Esophagus squamous epithelium (tissue), 5 donors: ENCODE results near the gene MTCL1. TPM values are rescaled to one million over a fixed set of nuclear protein-coding genes. Genes with fewer than 3 reads are reported as not detected.

ENCODE experiments used
- DNase-seq: peaks from one replicate; lab custom pipeline; 2025; lab: John Stamatoyannopoulos, UW
- H3K27ac ChIP-seq, 4 donors: fragments of 200-600 bp; sonication (generic); one replicate each; pipeline ENCODE4 v1.5.1; 2016 to 2019; ENCODE audit warnings: mild to moderate bottlenecking in 1 of 4
- H3K27me3 ChIP-seq, 4 donors: fragments of 200-600 bp; sonication (generic); 1 replicate in 3 of 4; 2 replicates in 1 of 4; pipeline versions ENCODE4 v1.5.1 to v1.6.0; 2017 to 2021; ENCODE audit warnings: antibody characterized with exemption in 1 of 4
- H3K36me3 ChIP-seq, 3 donors: fragments of 200-600 bp; sonication (generic); one replicate each; pipeline ENCODE4 v1.5.1; 2016 to 2019
- H3K4me1 ChIP-seq, 3 donors: fragments of 200-600 bp; sonication (generic); one replicate each; pipeline ENCODE4 v1.5.1; 2017 to 2019
- H3K4me3 ChIP-seq, 4 donors: fragments of 200-600 bp; sonication (generic); 1 replicate in 3 of 4; 2 replicates in 1 of 4; pipeline ENCODE4 v1.5.1; 2016 to 2019; ENCODE audit warnings: mild to moderate bottlenecking in 2 of 4, moderate library complexity in 1 of 4
- H3K9me3 ChIP-seq, 3 donors: fragments of 200-600 bp; sonication (generic); one replicate each; pipeline ENCODE4 v1.5.1; 2016 to 2019
- POLR2A ChIP-seq, 4 donors: fragments of 450-650 bp; IDR thresholded peaks; one replicate each; pipeline ENCODE4 v1.6.1; 2017; ENCODE audit warnings: antibody characterized with exemption in 4 of 4, mild to moderate bottlenecking in 4 of 4, moderate library complexity in 3 of 4
- WGBS, 2 donors: methylation state at CpG; one replicate each; pipeline ENCODE4 v1.1.5; 2018; 5-methylcytosine and 5-hydroxymethylcytosine counted together
- intact Hi-C: fragments of 100-400 bp; cut with DNase I; formaldehyde crosslinking; loops from one replicate; pipeline ENCODE4 v1.15.0; 2022
- total RNA-seq, 4 donors: library from RNA; depleted of rRNA; stranded (reverse); fragments of >200 nt; gene quantifications; one replicate each; pipeline ENCODE4 v1.1.0, GENCODE V29; 2016
- TF ChIP-seq, protein P1 (sequence below), 6 experiments: fragments of 450-650 bp in 4 of 6; fragments of 200-600 bp in 2 of 6; sonication (generic) in 2 of 6; IDR thresholded peaks; one replicate each; pipeline ENCODE4 v1.5.1; 2016 to 2019; ENCODE audit warnings: antibody characterized with exemption in 6 of 6, mild to moderate bottlenecking in 4 of 6, moderate library complexity in 4 of 6
- donor health status: DM: yes; HTN: yes; CAD: no.

The MTCL1 gene
- total RNA-seq, 4 donors from 2014 or later = 6.5 to 16.4 (median 7.9) TPM

DNA sequence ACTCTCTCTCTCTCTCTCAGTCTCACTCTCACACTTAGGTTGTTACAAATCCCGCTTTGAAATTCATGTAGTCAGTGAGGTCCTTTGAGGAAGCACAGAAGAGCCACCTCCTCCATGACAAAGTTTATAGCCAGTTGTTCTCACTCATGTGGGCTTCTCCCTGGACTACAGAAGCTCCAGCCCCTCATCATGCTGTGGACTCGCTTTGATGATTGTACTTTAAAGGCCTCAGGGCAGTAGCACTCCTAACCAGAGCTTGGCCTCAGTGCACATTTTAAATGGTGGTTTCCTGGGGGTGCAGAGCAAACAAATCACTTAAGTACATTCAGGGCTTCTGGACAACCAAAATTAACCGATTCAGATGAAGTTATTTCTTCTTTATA, 115.7 kb downstream of the MTCL1 start:
- H3K9me3 ChIP-seq = no peaks in the 10 kb centered on the region
- TF ChIP-seq, protein P1, sequence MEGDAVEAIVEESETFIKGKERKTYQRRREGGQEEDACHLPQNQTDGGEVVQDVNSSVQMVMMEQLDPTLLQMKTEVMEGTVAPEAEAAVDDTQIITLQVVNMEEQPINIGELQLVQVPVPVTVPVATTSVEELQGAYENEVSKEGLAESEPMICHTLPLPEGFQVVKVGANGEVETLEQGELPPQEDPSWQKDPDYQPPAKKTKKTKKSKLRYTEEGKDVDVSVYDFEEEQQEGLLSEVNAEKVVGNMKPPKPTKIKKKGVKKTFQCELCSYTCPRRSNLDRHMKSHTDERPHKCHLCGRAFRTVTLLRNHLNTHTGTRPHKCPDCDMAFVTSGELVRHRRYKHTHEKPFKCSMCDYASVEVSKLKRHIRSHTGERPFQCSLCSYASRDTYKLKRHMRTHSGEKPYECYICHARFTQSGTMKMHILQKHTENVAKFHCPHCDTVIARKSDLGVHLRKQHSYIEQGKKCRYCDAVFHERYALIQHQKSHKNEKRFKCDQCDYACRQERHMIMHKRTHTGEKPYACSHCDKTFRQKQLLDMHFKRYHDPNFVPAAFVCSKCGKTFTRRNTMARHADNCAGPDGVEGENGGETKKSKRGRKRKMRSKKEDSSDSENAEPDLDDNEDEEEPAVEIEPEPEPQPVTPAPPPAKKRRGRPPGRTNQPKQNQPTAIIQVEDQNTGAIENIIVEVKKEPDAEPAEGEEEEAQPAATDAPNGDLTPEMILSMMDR (IDR thresholded peaks at IDR 0.05) = no peak
- no peak for TF ChIP-seq POLR2A (IDR thresholded peaks at IDR 0.05)
- no peak for DNase-seq
- intact Hi-C loops = no loop called here
- peaks cover 0 to 40% (median 0%) of the 10 kb centered on the region in 3 donors for H3K36me3 ChIP-seq
- WGBS, 2 donors = 63 to 73% methylated on average over 2 to 3 of the region's 3 CpGs
- no peaks in the 10 kb centered on the region for H3K4me1 ChIP-seq
- H3K4me3 ChIP-seq = no peak overlapping the region
- H3K27me3 ChIP-seq = no peaks in the 10 kb centered on the region
- H3K27ac ChIP-seq = no peak overlapping the region

DNA sequence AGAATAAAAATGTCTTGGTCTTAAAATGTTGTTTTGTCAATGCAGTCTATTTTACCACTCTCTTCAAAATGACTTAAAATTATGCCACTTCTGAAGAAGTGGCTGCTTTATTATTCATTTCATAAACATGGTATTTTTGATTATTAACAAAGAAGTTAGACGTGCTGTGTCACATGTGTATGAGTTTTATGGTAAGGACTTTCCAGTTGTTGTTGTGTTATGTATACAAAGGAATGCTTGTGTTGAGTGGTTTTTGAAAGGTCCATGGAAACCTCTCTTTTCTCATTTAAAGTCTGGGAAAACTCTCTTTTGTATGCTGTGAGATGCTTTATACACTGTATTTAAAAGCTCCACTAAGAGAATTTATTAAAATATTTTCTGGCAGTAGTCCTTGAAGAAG, 116.2 kb downstream of the MTCL1 start:
- Histone ChIP-seq H3K9me3 (no peaks in the 10 kb centered on the region), H3K4me3 (no peak overlapping the region), H3K4me1 (no peaks in the 10 kb centered on the region), H3K36me3 (peaks cover 0 to 40% (median 0%) of the 10 kb centered on the region in 3 donors), H3K27me3 (no peaks in the 10 kb centered on the region), H3K27ac (no peak overlapping the region)
- WGBS, 2 donors = 67 to 71% methylated on average over 1 of the region's 1 CpG
- TF ChIP-seq, protein P1 (IDR thresholded peaks at IDR 0.05) = no peak
- no peak for TF ChIP-seq POLR2A (IDR thresholded peaks at IDR 0.05)
- intact Hi-C loops = no loop called here
- no peak for DNase-seq

DNA sequence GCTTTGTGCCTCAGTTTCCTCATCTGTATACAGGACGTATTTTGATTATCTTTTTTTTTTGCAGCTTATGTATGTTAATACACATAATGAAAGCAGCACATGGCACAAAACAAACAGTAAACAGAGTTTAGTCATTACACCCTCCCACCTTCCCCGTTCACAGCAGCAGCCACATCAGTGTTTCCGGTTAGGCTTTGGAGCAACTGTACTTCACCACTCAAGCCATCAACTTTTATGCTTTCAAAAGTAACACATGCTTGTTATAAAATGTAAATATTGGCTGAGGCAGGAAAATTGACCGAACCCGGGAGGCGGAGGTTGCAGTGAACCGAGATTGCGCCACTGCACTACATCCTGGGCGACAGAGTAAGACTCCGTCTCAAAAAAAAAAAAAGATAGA, 117.3 kb downstream of the MTCL1 start:
- peaks cover 0 to 40% (median 0%) of the 10 kb centered on the region in 3 donors for H3K36me3 ChIP-seq
- no peaks in the 10 kb centered on the region for H3K27me3 ChIP-seq
- WGBS, 2 donors = 90 to 96% methylated on average over 10 of the region's 10 CpGs
- H3K27ac ChIP-seq = no peak overlapping the region
- TF ChIP-seq, protein P1 (IDR thresholded peaks at IDR 0.05) = no peak
- TF ChIP-seq POLR2A (IDR thresholded peaks at IDR 0.05) = no peak
- no peaks in the 10 kb centered on the region for H3K9me3 ChIP-seq
- H3K4me3 ChIP-seq = no peak overlapping the region
- no peaks in the 10 kb centered on the region for H3K4me1 ChIP-seq
- intact Hi-C loops = no loop called here
- DNase-seq = no peak

DNA sequence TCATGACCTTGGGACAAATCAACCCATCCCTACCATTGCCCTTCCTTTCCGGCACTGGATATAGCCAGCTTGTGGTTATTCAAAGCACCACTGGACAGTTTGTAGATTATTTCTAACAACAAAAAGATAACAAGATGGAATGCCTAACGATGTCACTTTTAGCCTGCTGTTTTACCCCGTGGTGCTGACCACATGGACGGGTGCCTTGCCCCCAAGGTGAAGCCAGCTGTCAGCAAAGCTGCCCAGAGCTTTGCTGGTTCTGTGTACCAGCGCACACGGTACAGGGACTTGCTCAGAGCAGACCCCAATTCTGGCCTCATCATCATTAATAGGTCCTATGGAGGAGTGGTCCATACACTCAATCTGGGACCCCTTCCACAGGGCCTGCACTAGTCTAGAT, 118.2 kb downstream of the MTCL1 start:
- WGBS, 2 donors = 71 to 89% methylated on average over 5 to 6 of the region's 6 CpGs
- Histone ChIP-seq H3K4me1 (no peaks in the 10 kb centered on the region), H3K36me3 (peaks cover 0 to 40% (median 0%) of the 10 kb centered on the region in 3 donors), H3K9me3 (no peaks in the 10 kb centered on the region), H3K27me3 (no peaks in the 10 kb centered on the region), H3K4me3 (no peak overlapping the region), H3K27ac (no peak overlapping the region)
- no peak for DNase-seq
- intact Hi-C loops = no loop called here
- TF ChIP-seq, protein P1 (IDR thresholded peaks at IDR 0.05) = no peak
- TF ChIP-seq POLR2A (IDR thresholded peaks at IDR 0.05) = no peak

DNA sequence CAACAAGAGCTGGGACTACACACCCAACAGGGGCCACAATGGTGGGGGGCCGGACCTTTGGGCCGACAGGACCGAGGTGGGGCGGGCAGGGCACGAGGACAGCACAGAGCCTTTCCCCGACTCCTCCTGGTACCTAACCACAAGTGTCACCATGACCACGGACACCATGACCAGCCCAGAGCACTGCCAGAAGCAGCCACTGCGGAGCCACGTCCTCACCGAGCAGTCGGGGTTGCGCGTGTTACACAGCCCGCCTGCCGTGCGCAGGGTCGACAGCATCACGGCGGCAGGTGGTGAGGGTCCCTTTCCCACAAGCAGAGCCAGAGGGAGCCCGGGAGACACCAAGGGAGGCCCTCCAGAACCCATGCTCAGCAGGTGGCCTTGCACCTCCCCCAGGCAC, 119.5 kb downstream of the MTCL1 start:
- Histone ChIP-seq H3K27ac (no peak overlapping the region), H3K9me3 (no peaks in the 10 kb centered on the region), H3K27me3 (no peaks in the 10 kb centered on the region), H3K4me1 (no peaks in the 10 kb centered on the region), H3K36me3 (peaks cover 0 to 29% (median 0%) of the 10 kb centered on the region in 3 donors), H3K4me3 (no peak overlapping the region)
- intact Hi-C loops = no loop called here
- 97% methylated on average over 10 of the region's 20 CpGs; no CpG with 5 or more reads in 1 of the 2 donors for WGBS, 2 donors
- no peak for TF ChIP-seq POLR2A (IDR thresholded peaks at IDR 0.05)
- TF ChIP-seq, protein P1 (IDR thresholded peaks at IDR 0.05) = no peak
- no peak for DNase-seq
